ENCODE measurements around the gene KRTAP6-3. TPM values are rescaled to one million over a fixed set of nuclear protein-coding genes. Genes with fewer than 3 reads are reported as not detected.

The KRTAP6-3 gene
- total and polyA plus RNA-seq, 2 of the 8 experiments (the other 6 are each of a cell fraction or from before 2014, with no cell fraction given) = not detected

- no peak within 1 kb of the TSS for H3K27ac ChIP-seq (ENCODE audit: low read depth, low read length)
- POLR2A ChIA-PET (ENCODE audit: partially characterized antibody) = no interaction called here
- H3K4me1 ChIP-seq (replicated peaks in 1 of 4; ENCODE audit: control insufficient read depth in 3 of 4, insufficient read depth in 4 of 4, low read length in 3 of 4) = no peaks in the 10 kb centered on the region
- no peak within 1 kb of the TSS for H3K4me2 ChIP-seq (ENCODE audit: insufficient read depth in 1 of 2, low read depth in 2 of 2, low read length in 2 of 2)
- no peak within 1 kb of the TSS for H2BK5ac ChIP-seq (ENCODE audit: low read depth, low read length)
- no peak for DNase-seq (ENCODE audit: low read depth in 1 of 2, low spot score in 2 of 2)
- no peak within 1 kb of the TSS for H3K4ac ChIP-seq (replicated peaks; ENCODE audit: insufficient read length, low read depth, low read length)
- H4K8ac ChIP-seq (ENCODE audit: extremely low read depth, insufficient read depth, low read length) = no peak within 1 kb of the TSS
- no peaks in the 10 kb centered on the region for H3K36me3 ChIP-seq (ENCODE audit: control insufficient read depth in 2 of 4, insufficient read depth in 4 of 4, low read length in 3 of 4)
- no peak for TF ChIP-seq RAD21 (IDR thresholded peaks at IDR 0.05 in 1 of 2, conservative IDR thresholded peaks at IDR 0.05 in 1 of 2; ENCODE audit: low read depth in 2 of 2, low read length in 2 of 2)
- TF ChIP-seq BACH1 (IDR thresholded peaks at IDR 0.05; ENCODE audit: low read length) = no peak
- no peak for TF ChIP-seq ATF3 (IDR thresholded peaks at IDR 0.05; ENCODE audit: insufficient read depth, low read depth, low read length)
- no peak for TF ChIP-seq POLR2AphosphoS5 (IDR thresholded peaks at IDR 0.05; ENCODE audit: low read depth, low read length)
- no peak for TF ChIP-seq NRF1 (IDR thresholded peaks at IDR 0.05; ENCODE audit: low read depth, low read length)
- no peak for TF ChIP-seq USF2 (IDR thresholded peaks at IDR 0.05; ENCODE audit: low read length)
- no peak for TF ChIP-seq ATF2 (IDR thresholded peaks at IDR 0.05; ENCODE audit: low read length)
- H2AK5ac ChIP-seq (ENCODE audit: low read depth, low read length) = no peak within 1 kb of the TSS
- H3K79me2 ChIP-seq (ENCODE audit: control insufficient read depth in 1 of 2, insufficient read depth in 2 of 2, low read length in 2 of 2) = no peaks in the 10 kb centered on the region
- CTCF ChIA-PET (ENCODE audit: partially characterized antibody) = interaction anchor here (1.5 kb wide), 1 partner anchor 10 kb away, joined by 4 read pairs; no protein-coding TSS in a partner anchor
- no peak within 1 kb of the TSS for H3K9ac ChIP-seq (replicated peaks in 1 of 4; ENCODE audit: extremely low read depth in 1 of 4, low read depth in 3 of 4, low read length in 3 of 4)
- no peak within 1 kb of the TSS for H3K18ac ChIP-seq (ENCODE audit: extremely low read depth, low read length)
- H3K4me3 ChIP-seq (ENCODE audit: extremely low read depth in 1 of 4, insufficient read depth in 2 of 4, low read depth in 3 of 4, low read length in 4 of 4) = no peak within 1 kb of the TSS
- no peak within 1 kb of the TSS for H2AFZ ChIP-seq (ENCODE audit: low read length)
- no peak for FAIRE-seq
- H3K9me3 ChIP-seq (ENCODE audit: insufficient read depth in 2 of 2, low read depth in 1 of 2, low read length in 1 of 2) = no peaks in the 10 kb centered on the region; a peak in 1 of 4 replicates
- H2BK15ac ChIP-seq (ENCODE audit: low read length) = no peak within 1 kb of the TSS
- no peaks in the 10 kb centered on the region for H4K20me1 ChIP-seq (replicated peaks in 1 of 2; ENCODE audit: control insufficient read depth in 1 of 2, insufficient read depth in 2 of 2, low read length in 2 of 2)
- no peak within 1 kb of the TSS for H3K14ac ChIP-seq (ENCODE audit: insufficient read length)
- no peak within 1 kb of the TSS for H4K91ac ChIP-seq (replicated peaks; ENCODE audit: insufficient read length, low read length)
- H2BK20ac ChIP-seq (ENCODE audit: low read length) = no peak within 1 kb of the TSS
- no peak within 1 kb of the TSS for H4K5ac ChIP-seq (ENCODE audit: insufficient read length, low read depth, low read length)
- no peaks in the 10 kb centered on the region for H3K27me3 ChIP-seq (replicated peaks in 1 of 4; ENCODE audit: control insufficient read depth in 3 of 4, extremely low read depth in 1 of 4, insufficient read depth in 3 of 4, low read length in 3 of 4)
- H2BK12ac ChIP-seq (ENCODE audit: low read depth, low read length) = no peak within 1 kb of the TSS
- no peaks in the 10 kb centered on the region for H3K23me2 ChIP-seq (ENCODE audit: low read depth, low read length)
- H3K23ac ChIP-seq (ENCODE audit: insufficient read length) = no peak within 1 kb of the TSS
- no peak within 1 kb of the TSS for H2BK120ac ChIP-seq (replicated peaks; ENCODE audit: low read depth, low read length)
- H3K79me1 ChIP-seq (ENCODE audit: low read depth, low read length) = no peaks in the 10 kb centered on the region
- WGBS, 2 experiments (ENCODE audit: extremely low coverage in 1 of 2, insufficient coverage in 1 of 2, insufficient read length in 1 of 2, insufficient replicate concordance in 2 of 2, low coverage in 1 of 2, low lambda C conversion rate in 2 of 2, missing lambda C conversion rate in 1 of 2) = 100% methylated on average over 2 of the region's 2 CpGs; no CpG with 5 or more reads in 1 of the 2 experiments
- H3K56ac ChIP-seq (replicated peaks; ENCODE audit: insufficient read length, low read depth, low read length) = no peak within 1 kb of the TSS
These were observed 23.9 kb downstream of the KRTAP6-3 start, which contains the start of gene KRTAP20-1 for GRCh38 chr21:30616125-30616524. Gene KRTAP20-1, plus strand, starts transcription at chr21:30616425. Its CDS starts 30 bp downstream, at chr21:30616455.

All from H1 (cell line).